HG03064 (cell line): Measurements from ENCODE around the gene LEO1.
A peak's percentile ranks its signal among the peaks of the same experiment; 100 is the strongest.

Experiments used
- ATAC-seq: cut with Tn5 transposase; IDR thresholded peaks from one replicate; pipeline ENCODE4 v1.9.1; 2021; ENCODE audit warnings: low read depth; ENCODE audit not compliant: unreplicated experiment

Gene LEO1

DNA sequence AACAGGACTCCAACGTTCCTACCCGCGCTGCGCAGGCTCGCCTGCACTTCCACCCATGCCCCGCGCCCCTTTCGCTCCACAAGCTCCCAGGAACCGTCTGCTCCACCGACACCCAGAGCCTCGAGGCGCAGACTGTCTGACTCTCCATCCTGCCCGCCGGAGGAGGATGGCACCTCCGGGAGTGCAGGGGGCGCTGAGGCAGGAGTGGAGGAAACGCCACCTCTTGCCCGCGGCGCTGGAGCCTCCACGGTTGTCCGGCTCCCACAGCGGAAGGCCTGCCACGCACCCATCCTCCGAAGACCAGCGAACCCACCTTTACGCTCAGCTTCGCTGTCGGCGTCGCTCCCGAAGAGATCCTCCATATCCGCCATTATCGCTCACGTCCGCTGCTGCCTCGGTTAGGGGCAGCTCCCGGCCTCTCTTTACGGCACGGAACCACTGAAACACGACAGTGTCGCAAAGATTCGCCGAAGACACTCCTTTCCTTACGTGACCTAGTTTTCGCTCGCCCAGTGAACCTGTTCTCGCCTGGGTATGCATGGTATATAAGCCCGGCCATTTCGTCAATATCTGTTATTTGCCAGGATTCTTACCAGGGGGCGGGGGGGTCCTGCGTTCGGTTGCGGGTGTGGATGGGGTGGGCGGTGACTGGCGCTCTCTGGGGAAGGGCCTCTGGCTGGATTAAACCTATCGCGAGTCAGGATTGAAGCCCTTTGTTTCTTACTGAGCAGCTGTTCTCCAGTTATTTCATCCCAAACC, at the start of gene LEO1:
Gene LEO1, minus strand, starts transcription at position 404 of the 759 bp plus-strand sequence. Its CDS starts 33 bp downstream, at position 371.
- ATAC-seq = peak; percentile 63

DNA sequence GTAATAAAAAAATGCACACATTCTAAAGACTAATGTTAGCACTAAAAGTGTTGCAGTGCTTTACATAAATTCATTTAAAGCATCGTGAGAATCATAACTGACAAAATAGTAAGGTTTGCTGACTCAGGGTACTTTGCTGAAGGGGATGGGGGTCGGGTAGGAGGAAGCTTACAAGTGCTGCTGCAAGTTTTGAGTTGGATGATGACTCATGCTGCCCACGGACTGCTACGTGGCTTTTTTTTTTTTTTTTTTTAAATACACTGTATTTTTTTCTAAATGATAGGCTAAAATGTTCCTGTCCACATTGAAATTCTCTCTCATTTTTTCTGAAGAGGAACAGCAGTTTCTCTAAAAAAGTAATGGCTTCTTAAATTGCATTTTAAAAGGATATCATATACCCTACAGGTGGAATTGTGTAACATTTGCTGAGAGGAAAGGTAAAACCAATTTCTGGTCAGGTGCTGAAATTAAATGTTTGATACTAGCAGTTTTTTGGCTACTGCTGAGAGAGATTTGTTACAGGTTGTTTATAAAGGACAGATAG, 49.6 kb upstream of the LEO1 start:
- ATAC-seq = no peak

DNA sequence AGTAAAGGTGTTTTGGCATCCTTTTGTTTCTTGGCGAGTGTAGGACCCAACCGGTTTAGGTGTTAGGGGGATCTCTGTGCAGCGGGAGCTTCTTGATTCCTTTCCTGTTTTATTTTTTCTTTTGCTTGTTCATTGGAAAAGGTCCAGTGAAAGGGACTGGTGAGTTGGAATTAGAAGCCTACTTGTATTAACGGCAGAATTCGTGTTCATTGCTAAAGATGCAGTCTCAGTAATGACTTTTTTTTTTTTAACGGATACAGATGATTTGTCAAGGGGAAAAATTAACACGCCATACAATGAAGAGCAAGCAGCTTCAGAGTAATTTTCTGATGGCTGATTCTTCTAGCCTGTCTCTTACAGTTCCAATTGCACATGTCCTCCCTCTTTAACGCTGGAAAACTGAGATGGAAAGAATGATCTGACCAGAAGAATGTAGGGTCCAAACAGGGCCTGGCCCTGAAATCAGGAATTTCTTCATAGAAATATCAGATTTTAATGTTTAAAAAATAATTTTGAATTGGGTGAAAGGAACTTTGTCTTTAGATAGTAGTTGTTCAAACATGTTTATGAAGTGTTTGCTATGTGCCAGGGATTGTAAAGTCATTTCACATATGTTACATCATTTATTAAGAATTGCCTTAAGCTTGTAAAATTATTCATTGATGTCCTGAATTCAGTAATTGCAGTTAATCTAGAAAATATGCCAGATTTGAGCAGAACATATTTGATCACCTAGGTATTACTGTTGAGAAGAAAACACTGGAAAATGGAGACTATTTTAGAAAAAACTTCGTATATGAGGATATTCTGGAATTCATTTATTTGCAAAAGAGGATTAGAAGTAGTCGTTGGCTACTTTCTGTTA, 48.9 kb upstream of the LEO1 start:
- peak; percentile 0 for ATAC-seq

DNA sequence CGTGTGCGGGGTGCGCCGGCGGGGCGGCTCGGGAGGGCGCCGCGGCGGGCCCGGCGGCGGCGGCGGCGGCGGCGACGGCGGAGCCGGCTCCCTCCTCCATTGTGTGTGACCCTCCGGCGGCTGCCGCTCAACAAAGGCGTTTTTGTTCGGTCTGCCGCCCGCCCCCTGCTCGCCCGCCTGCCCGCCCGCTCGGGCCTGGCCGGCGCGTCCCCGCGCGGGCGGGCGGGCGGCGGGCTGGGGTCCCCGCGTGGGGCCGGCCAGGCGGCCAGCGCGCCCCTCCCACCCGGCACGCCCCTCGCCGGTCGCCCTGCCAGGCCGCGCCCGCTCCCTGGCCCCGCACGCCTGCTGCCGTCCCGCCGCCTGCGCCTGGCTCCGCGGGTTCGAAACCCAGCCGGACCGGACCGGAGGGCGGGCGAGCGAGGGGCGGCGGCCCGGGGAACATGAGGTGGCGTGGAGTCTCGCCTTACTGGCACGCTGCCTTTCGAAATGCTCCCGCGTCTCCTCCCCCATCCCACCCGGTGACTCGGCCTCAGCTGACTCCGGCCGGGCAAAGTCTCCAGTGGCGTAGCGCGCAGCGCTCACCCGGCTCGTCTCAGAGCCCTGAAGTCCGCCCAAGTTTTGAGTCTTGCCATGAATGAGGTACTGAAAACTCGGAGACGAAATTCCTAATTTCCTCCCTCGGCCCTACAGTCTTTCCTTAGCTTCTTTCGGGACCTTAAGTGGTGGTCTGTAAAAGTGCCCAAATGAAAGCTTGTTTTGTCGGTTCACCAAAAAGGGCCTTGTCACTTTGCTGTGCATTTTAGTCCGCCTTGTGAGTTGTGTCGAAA, 48.0 kb upstream of the LEO1 start:
- ATAC-seq = peak; percentile 43

DNA sequence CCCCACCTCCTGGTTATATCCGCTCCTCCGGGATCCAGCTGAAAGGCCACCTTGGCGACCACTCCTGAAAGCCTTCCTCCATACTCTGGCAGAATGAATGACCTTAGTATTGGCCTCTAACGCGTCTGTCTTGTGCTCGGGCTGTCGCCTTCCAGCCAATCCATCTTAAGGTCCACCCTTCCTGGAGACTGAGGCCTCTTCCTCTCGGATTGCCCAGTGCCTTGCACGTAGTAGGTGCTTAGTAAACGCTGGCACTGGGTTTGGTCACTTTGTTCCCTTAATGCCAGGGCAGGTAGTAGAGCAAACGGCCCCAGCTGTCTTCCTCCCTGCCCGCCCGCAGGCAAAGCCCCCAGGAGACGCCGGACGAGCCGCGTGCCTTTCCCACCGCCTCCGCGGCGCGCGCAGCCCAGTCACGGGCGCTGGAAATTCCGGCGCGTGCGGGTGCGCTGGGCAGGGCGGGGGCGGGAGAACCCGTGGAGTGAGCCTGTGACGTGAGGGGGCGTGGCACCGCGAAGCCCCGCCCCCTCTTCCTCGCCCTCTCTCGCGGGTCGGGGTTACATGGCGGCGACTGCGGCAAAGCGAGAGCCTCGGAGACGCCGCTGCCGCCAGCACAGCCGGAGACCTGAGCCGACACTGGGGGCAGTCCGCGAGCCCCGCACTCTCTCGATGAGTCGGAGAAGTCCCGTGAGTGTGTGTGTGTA, 47.3 kb upstream of the LEO1 start, which contains the start of gene MAPK6:
Gene MAPK6, plus strand, starts transcription at position 527 of the 701 bp plus-strand sequence. CDS start 27,242 bp downstream, outside the sequence.
- peak; percentile 53 for ATAC-seq

DNA sequence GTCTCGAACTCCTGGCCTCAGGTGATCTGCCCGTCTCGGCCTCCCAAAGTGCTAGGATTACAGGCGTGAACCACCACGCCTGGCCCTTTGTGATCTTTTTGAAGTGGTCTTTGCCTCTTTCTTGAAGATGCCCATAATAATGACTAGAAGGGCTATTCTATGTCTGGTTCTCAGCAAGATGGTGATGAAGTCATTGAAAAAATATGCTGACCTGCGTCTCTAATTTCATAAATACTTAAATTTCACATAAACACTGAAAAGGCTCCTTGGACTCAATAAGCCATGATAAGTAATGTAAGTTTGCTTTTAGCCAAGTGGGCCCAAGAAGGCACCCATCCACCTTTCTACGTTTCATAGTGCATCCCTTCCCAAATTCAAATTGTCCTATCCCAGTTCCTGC, 46.7 kb upstream of the LEO1 start:
- no peak for ATAC-seq

DNA sequence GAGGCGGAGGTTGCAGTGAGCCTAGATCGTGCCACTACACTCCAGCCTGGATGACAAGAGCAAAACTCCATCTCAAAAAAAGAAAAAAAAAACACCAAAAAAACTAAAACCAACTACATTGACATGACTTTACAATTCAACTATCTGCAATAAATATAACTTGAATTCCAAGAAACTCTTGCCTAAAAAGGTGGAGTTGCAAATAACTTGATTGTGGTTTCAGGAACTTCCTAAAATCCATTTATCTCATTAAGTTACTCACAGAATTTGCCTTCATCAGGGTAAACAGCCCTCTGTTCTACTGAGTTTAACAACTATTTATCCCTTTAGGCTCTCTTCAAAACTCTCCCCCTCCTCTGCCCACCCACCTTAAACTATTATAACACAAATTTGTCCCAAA, 44.7 kb upstream of the LEO1 start:
- no peak for ATAC-seq

DNA sequence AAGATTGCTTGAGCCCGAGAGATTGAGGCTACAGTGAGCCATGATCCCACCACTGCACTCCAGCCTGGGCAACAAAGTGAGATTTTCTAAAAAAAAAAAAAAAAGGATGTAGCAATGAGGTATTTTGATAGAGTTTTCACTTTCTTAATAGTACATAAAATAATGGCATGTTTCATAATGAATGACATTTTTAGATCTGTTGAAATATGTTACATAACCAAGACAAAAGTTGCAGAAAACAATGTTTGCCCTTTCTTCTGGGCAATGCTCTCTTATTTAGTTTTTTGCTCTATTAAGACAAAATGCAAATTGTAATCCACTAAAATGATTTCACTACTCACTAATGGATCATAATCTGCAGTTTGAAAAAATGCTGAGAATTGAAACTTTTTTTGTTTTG, 43.0 kb upstream of the LEO1 start:
- ATAC-seq = no peak

DNA sequence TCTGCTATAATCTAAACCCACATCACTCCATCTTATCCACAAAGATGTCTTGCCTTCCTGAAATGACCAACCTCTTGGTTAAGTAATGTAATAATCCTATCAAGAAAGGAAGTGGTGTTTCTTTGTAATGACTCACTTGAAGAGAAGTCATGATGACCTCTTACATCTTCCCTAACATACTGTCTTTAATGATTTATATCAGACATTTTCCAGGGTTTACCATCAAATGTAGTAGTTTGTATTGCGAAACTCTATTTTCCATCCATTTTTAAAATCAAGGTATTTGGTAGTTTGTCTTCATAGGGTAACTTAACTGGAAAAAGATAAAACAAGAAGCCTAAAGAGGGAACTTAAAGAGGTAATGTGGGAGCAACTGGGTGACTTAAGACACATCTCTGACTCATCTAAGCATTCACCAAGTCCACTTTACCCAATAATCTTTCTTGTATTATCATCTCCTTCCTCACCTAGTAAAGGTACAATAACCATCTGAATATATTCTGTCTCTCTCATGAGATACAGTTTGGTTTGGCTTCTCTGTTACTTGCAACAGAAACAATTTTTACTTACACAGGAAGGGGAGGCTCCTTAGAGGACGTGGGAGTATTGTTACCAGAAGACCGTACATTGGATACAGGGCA, 41.7 kb upstream of the LEO1 start:
- ATAC-seq = no peak

DNA sequence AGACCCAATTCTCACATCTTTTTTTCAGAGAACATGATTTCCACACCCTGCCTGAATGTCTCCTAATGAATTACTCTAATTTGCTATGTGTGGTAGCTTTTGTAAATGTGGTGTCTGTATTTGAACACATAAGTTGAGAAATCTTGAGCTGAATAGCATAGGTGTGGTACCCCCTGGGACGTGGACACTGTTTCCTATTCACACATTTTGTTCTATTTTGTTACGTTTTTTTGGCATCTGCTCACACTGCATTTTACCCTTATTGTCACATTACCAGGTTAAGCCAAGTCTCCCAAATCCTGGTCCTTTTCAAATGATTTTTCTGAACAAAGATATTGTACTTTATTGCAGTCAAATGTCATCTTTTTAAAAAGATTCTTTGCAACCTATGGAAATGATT, 40.6 kb upstream of the LEO1 start:
- no peak for ATAC-seq

DNA sequence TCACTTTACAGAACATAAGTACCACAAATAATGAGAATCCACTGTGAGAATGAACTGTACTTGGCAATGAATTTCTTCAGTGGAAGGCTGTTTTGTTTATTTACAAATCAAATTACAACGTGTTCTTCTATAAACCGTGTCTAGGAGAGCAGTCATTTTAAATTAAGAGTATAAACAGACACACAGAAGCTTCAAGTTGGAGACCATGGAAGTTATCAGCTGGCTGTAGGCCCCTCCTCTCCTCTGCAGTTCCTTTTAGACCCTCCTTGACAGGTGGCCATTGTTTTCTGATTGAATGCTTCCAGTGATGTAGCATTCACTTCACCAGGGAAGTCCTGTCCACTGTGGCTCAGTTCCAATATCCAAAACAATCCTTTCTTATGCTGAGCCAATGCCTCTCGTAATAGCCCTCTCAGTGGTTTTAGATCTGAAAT, 40.1 kb upstream of the LEO1 start:
- ATAC-seq = no peak

DNA sequence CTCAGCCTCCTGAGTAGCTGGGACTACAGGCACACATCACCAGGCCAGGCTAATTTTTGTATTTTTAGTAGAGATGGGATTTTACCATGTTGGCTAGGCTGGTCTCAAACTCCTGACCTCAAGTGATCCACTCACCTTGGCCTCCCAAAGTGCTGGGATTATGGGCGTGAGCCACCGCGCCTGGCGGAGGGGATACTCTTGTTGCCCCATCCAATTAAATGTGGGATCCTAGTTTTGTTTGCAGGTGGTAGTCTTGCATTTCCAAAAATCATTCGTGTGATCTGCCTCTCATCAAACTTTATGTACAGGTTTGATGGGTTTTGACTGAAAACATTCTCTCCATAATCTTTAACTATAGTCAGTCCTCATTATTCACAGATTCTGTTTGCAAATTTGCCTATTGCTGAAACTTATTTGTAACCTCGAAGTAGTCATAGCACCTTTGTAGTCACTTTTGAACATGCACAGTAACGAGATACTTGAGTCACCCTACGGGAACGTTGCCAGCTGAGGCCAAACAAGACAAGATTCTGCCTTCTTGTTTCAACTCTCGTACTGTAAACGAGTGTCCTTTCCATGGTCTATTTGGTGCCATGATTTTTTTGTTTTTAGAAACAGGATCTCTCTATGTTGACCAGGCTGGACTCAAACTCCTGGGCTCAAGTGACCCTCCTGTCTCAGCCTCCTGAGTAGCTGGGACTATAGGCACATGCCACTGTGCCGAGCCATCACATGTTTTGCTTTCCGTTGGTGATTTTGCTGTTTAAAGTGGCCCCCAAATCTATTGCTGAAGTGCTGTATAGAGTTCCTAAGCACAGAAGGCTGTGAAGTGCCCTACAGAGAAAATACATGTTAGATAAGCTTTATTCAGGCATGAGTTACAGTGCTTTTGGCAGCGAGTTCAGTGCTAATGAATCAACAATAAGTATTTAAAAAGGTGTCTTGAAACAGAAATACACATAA, 39.3 kb upstream of the LEO1 start:
- no peak for ATAC-seq

DNA sequence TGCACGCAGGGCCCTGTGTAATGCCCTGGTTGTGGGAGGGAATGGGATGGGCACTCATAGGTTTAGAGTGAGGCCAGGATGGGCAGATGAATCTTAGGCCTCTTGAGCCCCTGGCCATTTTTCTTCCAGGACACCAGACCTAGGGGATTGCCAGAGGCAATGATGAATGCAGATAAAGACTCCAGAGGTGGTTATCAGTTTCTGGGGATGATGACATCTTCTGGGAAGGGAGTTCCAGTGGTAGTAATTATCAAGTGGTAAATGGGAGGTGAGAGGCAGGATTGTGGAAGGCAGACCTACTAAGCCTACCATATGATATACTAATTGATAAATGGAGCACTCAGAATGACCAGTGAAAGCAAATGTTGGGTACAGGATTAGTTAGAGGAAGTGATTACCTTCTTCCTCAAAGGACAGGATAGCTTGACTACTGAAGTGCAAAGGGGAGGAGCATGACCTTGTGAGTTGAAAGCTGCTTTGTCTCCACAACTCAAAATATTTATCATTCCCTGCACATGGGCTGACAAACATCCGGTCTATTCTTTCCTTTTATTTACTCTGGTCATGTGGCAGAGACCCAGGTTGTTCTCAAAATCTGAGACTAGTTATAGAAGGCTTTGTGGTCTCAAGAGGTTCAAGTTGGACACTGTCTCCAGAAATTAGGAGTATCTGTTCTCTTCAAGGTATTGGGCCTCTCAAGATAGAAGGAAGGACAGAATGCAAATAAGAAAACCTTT, 37.3 kb upstream of the LEO1 start:
- no peak for ATAC-seq

DNA sequence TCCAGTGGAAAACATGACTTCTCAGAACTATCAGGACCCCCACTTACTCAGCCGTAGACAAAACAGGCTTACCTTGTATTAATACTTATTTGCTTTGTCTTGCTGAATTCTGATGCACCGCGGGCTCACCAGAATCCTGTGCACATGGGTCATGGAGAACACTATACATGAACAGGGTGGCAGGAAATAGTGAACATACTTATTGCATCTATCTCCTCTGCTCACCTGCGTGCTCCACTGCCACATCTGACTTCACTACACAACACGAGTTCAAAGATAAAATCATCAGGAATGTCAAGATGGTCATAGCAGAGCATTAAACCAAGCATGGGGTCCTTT, 36.8 kb upstream of the LEO1 start:
- ATAC-seq = no peak

DNA sequence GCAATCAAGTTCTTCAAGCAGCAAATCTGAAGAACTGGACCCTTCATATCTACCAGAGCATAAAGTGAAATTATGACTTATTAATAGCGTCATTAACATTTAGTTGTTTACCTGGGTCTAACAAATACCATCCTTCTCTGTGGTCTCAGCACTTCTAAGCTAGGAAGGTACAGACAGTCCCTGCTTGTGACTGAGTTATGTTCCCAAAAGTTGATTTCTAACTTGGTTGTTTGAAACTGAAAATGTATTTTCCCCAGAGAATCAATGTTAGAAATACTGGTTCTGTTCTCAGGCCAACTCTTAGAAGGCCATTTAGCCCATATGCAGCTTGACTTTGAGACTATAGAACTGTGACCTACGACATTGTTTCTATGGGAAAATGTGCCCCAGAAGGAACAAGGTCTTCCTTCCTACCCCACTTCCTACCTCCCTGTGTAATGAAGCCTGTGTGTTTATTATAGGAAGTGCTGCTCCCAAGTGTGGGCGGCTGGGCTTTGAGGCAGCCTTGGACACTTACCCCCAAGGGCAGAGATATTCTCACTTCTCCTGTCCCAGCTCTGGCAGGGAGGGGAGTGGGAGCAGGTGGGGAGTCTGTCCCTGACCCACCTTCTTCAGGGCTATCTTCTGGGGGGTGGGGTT, 35.2 kb upstream of the LEO1 start:
- peak; percentile 32 for ATAC-seq

DNA sequence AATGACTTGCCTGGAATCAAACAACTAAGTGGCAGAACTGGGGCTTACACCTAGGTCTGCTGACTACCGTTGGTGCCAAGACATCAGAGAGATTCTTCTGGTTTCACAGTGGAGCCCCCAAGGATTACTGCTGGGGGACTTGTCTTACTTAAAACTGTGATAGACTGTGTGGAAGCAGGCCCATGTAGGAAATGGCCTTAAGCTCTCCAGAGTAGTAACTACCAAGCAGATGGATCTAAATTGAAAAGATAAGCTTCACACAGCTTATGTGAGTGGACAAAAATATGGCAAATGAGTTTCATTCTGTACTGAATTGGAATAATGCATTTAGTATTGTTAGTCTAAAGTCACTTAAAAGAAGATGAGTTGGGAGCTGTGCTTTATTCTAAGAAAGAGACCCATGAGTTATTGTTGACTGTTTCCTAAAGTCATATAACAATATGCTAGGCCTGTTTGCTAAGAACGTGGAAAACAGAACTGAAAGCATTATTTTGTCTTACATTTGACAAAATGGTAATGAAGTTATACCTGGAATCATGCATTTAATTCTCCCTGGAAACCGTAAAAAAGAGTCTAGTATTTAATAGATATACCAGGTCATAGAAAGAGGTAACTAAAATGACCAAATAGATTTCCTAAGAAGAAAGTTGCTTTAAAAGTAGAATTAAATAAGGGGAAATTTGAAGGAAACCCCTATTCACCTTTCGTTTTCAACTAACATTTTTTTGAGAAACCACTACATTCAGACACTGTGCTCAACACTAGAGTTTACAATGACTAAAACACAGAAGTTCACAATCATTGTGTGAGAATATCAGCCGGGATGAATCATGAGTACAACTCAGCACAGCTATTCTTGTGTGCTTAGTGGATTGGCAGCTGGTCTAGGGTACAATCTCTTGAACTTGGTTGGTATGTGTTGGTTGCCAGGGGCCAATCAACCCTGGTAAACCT, 34.4 kb upstream of the LEO1 start:
- ATAC-seq = peak; percentile 55
